ENCODE results near the gene AK1. TPM values are rescaled to one million over a fixed set of nuclear protein-coding genes. Genes with fewer than 3 reads are reported as not detected.

Gene AK1
- total and polyA plus RNA-seq, 2 of the 13 experiments (the other 11 are each of a cell fraction or from before 2014, with no cell fraction given), result 19.1 to 32.8 TPM

GRCh38 chr9:127862075-127863011 is 15.1 kb downstream of the AK1 start (continued):
- TF ChIP-seq THAP7 (CRISPR knock-in tag; IDR thresholded peaks at IDR 0.05) (no peak), ZNF263 (CRISPR knock-in tag; IDR thresholded peaks at IDR 0.05) (peak; percentile 81), SNRNP70 (IDR thresholded peaks at IDR 0.05; ENCODE audit: low read depth, low read length) (no peak), ZNF609 (CRISPR knock-in tag; IDR thresholded peaks at IDR 0.05; ENCODE audit: borderline replicate concordance) (peak; percentile 59; the same call in 1 of the 2 replicates), REL (CRISPR knock-in tag; conservative IDR thresholded peaks at IDR 0.05) (no peak), TEAD3 (CRISPR knock-in tag; optimal IDR thresholded peaks at IDR 0.05; ENCODE audit: borderline replicate concordance) (no peak), CSRNP1 (CRISPR knock-in tag; IDR thresholded peaks at IDR 0.05) (no peak), ZFP90 (CRISPR knock-in tag; IDR thresholded peaks at IDR 0.05; ENCODE audit: borderline replicate concordance) (no peak), MAX (IDR thresholded peaks at IDR 0.05) (peak; percentile 79), ZNF230 (CRISPR knock-in tag; IDR thresholded peaks at IDR 0.05) (0 out of 2 replicates have a peak, but pooled peaks have one; percentile 12), IRF1 (CRISPR knock-in tag; IDR thresholded peaks at IDR 0.05; ENCODE audit: low read depth) (no peak), HINFP (CRISPR knock-in tag; IDR thresholded peaks at IDR 0.05; ENCODE audit: low read depth) (no peak), ESRRA (CRISPR knock-in tag; IDR thresholded peaks at IDR 0.05; ENCODE audit: low read depth) (no peak), PTBP1 (IDR thresholded peaks at IDR 0.05; ENCODE audit: low read depth, low read length, poor library complexity, severe bottlenecking) (no peak), ZNF883 (CRISPR knock-in tag; IDR thresholded peaks at IDR 0.05; ENCODE audit: not compliant biosample characterization) (no peak), ZBTB34 (CRISPR knock-in tag; IDR thresholded peaks at IDR 0.05) (no peak)

All from HepG2 (cell line).